ENCODE data around the gene CALML3. TPM values are rescaled to one million over a fixed set of nuclear protein-coding genes. Genes with fewer than 3 reads are reported as not detected.

CALML3 gene
- total and polyA plus RNA-seq, 4 donors = 0.10 to 0.13 TPM; not detected in 2

- H3K9me3 ChIP-seq (ENCODE audit: control insufficient read depth, low read length) = no peaks in the 10 kb centered on the region
- H3K36me3 ChIP-seq (ENCODE audit: control insufficient read depth in 1 of 2, insufficient read depth in 2 of 2, low read length in 1 of 2) = no peaks in the 10 kb centered on the region
- H3K27me3 ChIP-seq (ENCODE audit: control insufficient read depth in 1 of 2, insufficient read depth in 2 of 2, low read length in 1 of 2) = no peaks in the 10 kb centered on the region
- no peak overlapping the region for H3K4me3 ChIP-seq (ENCODE audit: low read length in 2 of 2)
- H3K4me1 ChIP-seq (ENCODE audit: control insufficient read depth in 1 of 2, insufficient read depth in 2 of 2, low read length in 2 of 2) = no peaks in the 10 kb centered on the region
- no peak for ATAC-seq (ENCODE audit: low FRiP score)
- 71 to 77% methylated on average over 5 of the region's 5 CpGs for WGBS, 2 donors
- intact Hi-C loops (cut with DNase I) = no loop called here
- no peak for DNase-seq
- H3K27ac ChIP-seq (ENCODE audit: low read depth in 1 of 2, low read length in 2 of 2) = no peak overlapping the region
These were observed 7.2 kb upstream of the CALML3 start for GRCh38 chr10:5517546-5517945.

GRCh38 chr10:5518143-5518542, 6.6 kb upstream of the CALML3 start:
- Histone ChIP-seq H3K4me1 (ENCODE audit: control insufficient read depth in 1 of 2, insufficient read depth in 2 of 2, low read length in 2 of 2) (no peaks in the 10 kb centered on the region), H3K9me3 (ENCODE audit: control insufficient read depth, low read length) (no peaks in the 10 kb centered on the region), H3K36me3 (ENCODE audit: control insufficient read depth in 1 of 2, insufficient read depth in 2 of 2, low read length in 1 of 2) (no peaks in the 10 kb centered on the region), H3K27me3 (ENCODE audit: control insufficient read depth in 1 of 2, insufficient read depth in 2 of 2, low read length in 1 of 2) (no peaks in the 10 kb centered on the region), H3K4me3 (ENCODE audit: low read length in 2 of 2) (no peak overlapping the region), H3K27ac (ENCODE audit: low read depth in 1 of 2, low read length in 2 of 2) (no peak overlapping the region)
- intact Hi-C loops (cut with DNase I) = no loop called here
- peak in 1 of 2 donors; percentile 44 for DNase-seq
- WGBS, 2 donors = 80 to 81% methylated on average over 5 of the region's 5 CpGs
- no peak for ATAC-seq (ENCODE audit: low FRiP score)

GRCh38 chr10:5519054-5519453, 5.7 kb upstream of the CALML3 start:
- no peak for ATAC-seq (ENCODE audit: low FRiP score)
- WGBS, 2 donors = 93 to 94% methylated on average over 3 of the region's 3 CpGs

GRCh38 chr10:5522913-5523560, 1.7 kb upstream of the CALML3 start:
- Histone ChIP-seq H3K4me3 (ENCODE audit: low read length in 2 of 2) (no peak overlapping the region), H3K9me3 (ENCODE audit: control insufficient read depth, low read length) (no peaks in the 10 kb centered on the region), H3K4me1 (ENCODE audit: control insufficient read depth in 1 of 2, insufficient read depth in 2 of 2, low read length in 2 of 2) (no peaks in the 10 kb centered on the region), H3K27ac (ENCODE audit: low read depth in 1 of 2, low read length in 2 of 2) (no peak overlapping the region), H3K27me3 (ENCODE audit: control insufficient read depth in 1 of 2, insufficient read depth in 2 of 2, low read length in 1 of 2) (no peaks in the 10 kb centered on the region), H3K36me3 (ENCODE audit: control insufficient read depth in 1 of 2, insufficient read depth in 2 of 2, low read length in 1 of 2) (no peaks in the 10 kb centered on the region)
- intact Hi-C loops (cut with DNase I) = no loop called here
- DNase-seq (peak in 1 of 2 donors; percentile 69), ATAC-seq (ENCODE audit: low FRiP score) (no peak)
- WGBS, 2 donors = 81 to 82% methylated on average over 7 of the region's 7 CpGs

More at GRCh38 chr10:5519054-5519453, 5.7 kb upstream of the CALML3 start:
- intact Hi-C loops (cut with DNase I) = no loop called here
- Histone ChIP-seq H3K4me3 (ENCODE audit: low read length in 2 of 2) (no peak overlapping the region), H3K36me3 (ENCODE audit: control insufficient read depth in 1 of 2, insufficient read depth in 2 of 2, low read length in 1 of 2) (no peaks in the 10 kb centered on the region), H3K4me1 (ENCODE audit: control insufficient read depth in 1 of 2, insufficient read depth in 2 of 2, low read length in 2 of 2) (no peaks in the 10 kb centered on the region), H3K9me3 (ENCODE audit: control insufficient read depth, low read length) (no peaks in the 10 kb centered on the region), H3K27ac (ENCODE audit: low read depth in 1 of 2, low read length in 2 of 2) (no peak overlapping the region), H3K27me3 (ENCODE audit: control insufficient read depth in 1 of 2, insufficient read depth in 2 of 2, low read length in 1 of 2) (no peaks in the 10 kb centered on the region)
- no peak for DNase-seq

- Histone ChIP-seq H3K9me3 (ENCODE audit: control insufficient read depth, low read length) (no peaks in the 10 kb centered on the region), H3K36me3 (ENCODE audit: control insufficient read depth in 1 of 2, insufficient read depth in 2 of 2, low read length in 1 of 2) (no peaks in the 10 kb centered on the region), H3K27me3 (ENCODE audit: control insufficient read depth in 1 of 2, insufficient read depth in 2 of 2, low read length in 1 of 2) (no peaks in the 10 kb centered on the region), H3K4me3 (ENCODE audit: low read length in 2 of 2) (no peak overlapping the region), H3K4me1 (ENCODE audit: control insufficient read depth in 1 of 2, insufficient read depth in 2 of 2, low read length in 2 of 2) (no peaks in the 10 kb centered on the region), H3K27ac (ENCODE audit: low read depth in 1 of 2, low read length in 2 of 2) (no peak overlapping the region)
- intact Hi-C loops (cut with DNase I) = no loop called here
- DNase-seq (peak in 1 of 2 donors; percentile 61), ATAC-seq (ENCODE audit: low FRiP score) (no peak)
- 97 to 98% methylated on average over 11 of the region's 11 CpGs for WGBS, 2 donors
These were observed 776 bp upstream of the CALML3 start for GRCh38 chr10:5523796-5524574.

- no peak for ATAC-seq (ENCODE audit: low FRiP score)
- H3K27ac ChIP-seq (ENCODE audit: low read depth in 1 of 2, low read length in 2 of 2) = no peak overlapping the region
- no peaks in the 10 kb centered on the region for H3K27me3 ChIP-seq (ENCODE audit: control insufficient read depth in 1 of 2, insufficient read depth in 2 of 2, low read length in 1 of 2)
- H3K36me3 ChIP-seq (ENCODE audit: control insufficient read depth in 1 of 2, insufficient read depth in 2 of 2, low read length in 1 of 2) = no peaks in the 10 kb centered on the region
- WGBS, 2 donors = 90 to 93% methylated on average over 34 of the region's 34 CpGs
- H3K4me3 ChIP-seq (ENCODE audit: low read length in 2 of 2) = no peak overlapping the region
- intact Hi-C loops (cut with DNase I) = no loop called here
- DNase-seq = peak in 1 of 2 donors; percentile 68
- H3K9me3 ChIP-seq (ENCODE audit: control insufficient read depth, low read length) = no peaks in the 10 kb centered on the region
- no peaks in the 10 kb centered on the region for H3K4me1 ChIP-seq (ENCODE audit: control insufficient read depth in 1 of 2, insufficient read depth in 2 of 2, low read length in 2 of 2)
These were observed 990 bp downstream of the CALML3 start for GRCh38 chr10:5525561-5526341.

GRCh38 chr10:5526691-5527331, 2.0 kb downstream of the CALML3 start:
- intact Hi-C loops (cut with DNase I) = no loop called here
- Histone ChIP-seq H3K27ac (ENCODE audit: low read depth in 1 of 2, low read length in 2 of 2) (no peak overlapping the region), H3K27me3 (ENCODE audit: control insufficient read depth in 1 of 2, insufficient read depth in 2 of 2, low read length in 1 of 2) (no peaks in the 10 kb centered on the region), H3K4me3 (ENCODE audit: low read length in 2 of 2) (no peak overlapping the region), H3K9me3 (ENCODE audit: control insufficient read depth, low read length) (no peaks in the 10 kb centered on the region), H3K4me1 (ENCODE audit: control insufficient read depth in 1 of 2, insufficient read depth in 2 of 2, low read length in 2 of 2) (no peaks in the 10 kb centered on the region), H3K36me3 (ENCODE audit: control insufficient read depth in 1 of 2, insufficient read depth in 2 of 2, low read length in 1 of 2) (no peaks in the 10 kb centered on the region)
- DNase-seq (peak in 1 of 2 donors; percentile 56), ATAC-seq (ENCODE audit: low FRiP score) (no peak)
- WGBS, 2 donors = 91 to 95% methylated on average over 8 of the region's 8 CpGs

- no peaks in the 10 kb centered on the region for H3K36me3 ChIP-seq (ENCODE audit: control insufficient read depth in 1 of 2, insufficient read depth in 2 of 2, low read length in 1 of 2)
- H3K4me3 ChIP-seq (ENCODE audit: low read length in 2 of 2) = no peak overlapping the region
- no peaks in the 10 kb centered on the region for H3K4me1 ChIP-seq (ENCODE audit: control insufficient read depth in 1 of 2, insufficient read depth in 2 of 2, low read length in 2 of 2)
- WGBS, 2 donors = 85 to 91% methylated on average over 10 of the region's 10 CpGs
- H3K9me3 ChIP-seq (ENCODE audit: control insufficient read depth, low read length) = no peaks in the 10 kb centered on the region
- DNase-seq (peak in 1 of 2 donors; percentile 66), ATAC-seq (ENCODE audit: low FRiP score) (no peak)
- no peak overlapping the region for H3K27ac ChIP-seq (ENCODE audit: low read depth in 1 of 2, low read length in 2 of 2)
- intact Hi-C loops (cut with DNase I) = no loop called here
- H3K27me3 ChIP-seq (ENCODE audit: control insufficient read depth in 1 of 2, insufficient read depth in 2 of 2, low read length in 1 of 2) = no peaks in the 10 kb centered on the region
These were observed 2.8 kb downstream of the CALML3 start for GRCh38 chr10:5527332-5528200.
